Adrenal gland (tissue), 5 donors: ENCODE data around the gene FOXG1.

Experiments
- CTCF ChIP-seq, 6 experiments: fragments of 450-650 bp in 4 of 6; fragments of 200-600 bp in 2 of 6; sonication (generic) in 1 of 6; IDR thresholded peaks; 1 replicate in 5 of 6; 2 replicates in 1 of 6; pipeline versions ENCODE4 v1.5.1 to v1.8.0; 2016 to 2021; ENCODE audit warnings: antibody characterized with exemption in 6 of 6, mild to moderate bottlenecking in 2 of 6, moderate library complexity in 1 of 6
- POLR2A ChIP-seq, 2 donors: fragments of 450-650 bp; IDR thresholded peaks; one replicate each; pipeline ENCODE4 v1.6.1; 2017; ENCODE audit warnings: antibody characterized with exemption in 2 of 2, mild to moderate bottlenecking in 2 of 2, moderate library complexity in 1 of 2
- donor health status: DM: no; HTN: no; CAD: no.

GRCh38 chr14:28756269-28756883, 10.2 kb upstream of the FOXG1 start:
- TF ChIP-seq CTCF (IDR thresholded peaks at IDR 0.05) (no peak), POLR2A (IDR thresholded peaks at IDR 0.05) (no peak)
